Stimulated activated CD8-positive, alpha-beta memory T cell treated with anti-CD3 and anti-CD28 coated beads, Interleukin-7, amount 100 ng/mL, for 1 hour (primary cell): ENCODE measurements around the gene IZUMO2.
"Not testable (repeated sequence)": the region's sequence is repeated elsewhere in the genome, so short reads cannot be mapped to it uniquely, and the experiment has no call there.

ENCODE experiments used
- DNase-seq, 2 donors: peaks; one replicate each; pipeline ENCODE4 v3.0.0-alpha.2; 2020; ENCODE audit warnings: low read depth in 2 of 2

The IZUMO2 gene

DNA sequence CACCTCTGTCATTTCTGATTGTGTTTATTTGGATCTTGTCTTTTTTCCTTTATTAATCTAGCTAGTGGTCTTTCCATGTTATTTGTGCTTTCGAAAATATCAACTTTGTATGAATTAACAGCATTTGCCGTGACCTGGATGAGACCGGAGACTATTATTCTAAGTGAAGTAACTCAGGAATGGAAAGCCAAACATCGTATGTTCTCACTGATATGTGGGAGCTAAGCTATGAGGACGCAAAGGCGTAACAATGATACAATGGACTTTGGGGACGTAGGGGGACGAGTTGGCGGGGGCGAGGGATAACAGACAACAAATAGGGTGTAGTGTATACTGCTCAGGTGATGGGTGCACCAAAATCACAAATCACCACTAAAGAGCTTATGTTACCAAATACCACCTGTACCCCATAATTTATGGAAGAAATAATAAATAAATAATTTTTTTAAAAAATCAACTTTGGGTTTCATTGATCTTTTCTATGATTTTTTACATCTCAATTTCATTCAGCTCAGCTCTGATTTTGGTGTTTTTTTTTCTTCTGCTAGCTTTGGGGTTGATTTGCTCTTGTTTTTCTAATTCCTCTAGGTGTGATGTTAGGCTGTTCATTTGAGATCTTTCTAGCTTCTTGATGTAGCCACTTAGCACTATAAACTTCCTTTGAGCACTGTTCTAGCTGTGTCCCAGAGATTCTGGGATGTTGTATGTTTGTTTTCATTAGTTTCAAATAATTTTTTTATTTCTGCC is 27.1 kb downstream of the IZUMO2 start:
- DNase-seq, result not testable (repeated sequence)

- not testable (repeated sequence) for DNase-seq
Measured at GRCh38 chr19:50134777-50135719, 28.0 kb downstream of the IZUMO2 start.

GRCh38 chr19:50133518-50134492 is 29.3 kb downstream of the IZUMO2 start:
- not testable (repeated sequence) for DNase-seq

DNA sequence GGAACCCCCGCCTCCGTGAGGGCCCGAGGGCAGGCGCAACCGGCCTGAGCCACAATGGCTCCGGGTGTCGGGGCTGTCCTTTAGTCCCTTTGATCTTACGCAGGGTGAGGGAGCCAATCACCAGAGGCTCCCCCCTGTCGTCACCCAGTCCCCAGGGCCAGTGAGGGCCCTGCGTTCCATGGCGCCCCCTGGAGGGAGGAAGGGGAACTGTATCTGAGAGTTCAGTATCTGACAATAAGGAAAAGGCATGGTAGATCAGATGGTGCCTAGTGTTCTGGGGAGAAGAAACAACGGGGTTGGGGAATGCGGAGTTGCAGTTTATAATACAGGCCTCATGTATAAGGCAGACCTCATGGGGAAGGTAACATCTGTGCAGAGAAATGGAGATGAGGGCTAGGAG is 59.1 kb downstream of the IZUMO2 start:
- not testable (repeated sequence) for DNase-seq

DNA sequence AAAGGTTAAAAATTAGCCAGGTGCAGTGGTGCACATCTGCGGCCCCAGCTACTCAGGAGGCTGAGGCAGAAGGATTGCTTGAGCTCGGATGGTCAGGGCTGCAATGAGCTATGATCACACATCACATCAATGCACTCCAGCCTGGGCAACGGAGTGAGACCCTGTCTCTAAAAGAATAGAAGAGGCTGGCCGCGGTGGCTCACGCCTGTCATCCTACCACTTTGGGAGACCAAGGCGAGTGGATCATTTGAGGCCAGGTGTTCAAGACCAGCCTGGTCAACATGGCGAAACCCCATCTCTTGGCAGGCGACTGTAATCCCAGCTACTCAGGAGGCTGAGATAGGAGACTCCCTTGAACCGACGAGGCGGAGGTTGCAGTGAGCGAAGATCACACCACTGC is 59.7 kb downstream of the IZUMO2 start:
- DNase-seq, result not testable (repeated sequence)
